H9 (cell line): ENCODE results near the gene TJP2. TPM values are rescaled to one million over a fixed set of nuclear protein-coding genes. Genes with fewer than 3 reads are reported as not detected.

ENCODE experiments used
- DNase-seq: peaks from one replicate; pipeline ENCODE4 v3.0.0-alpha.2; 2017
- H2AFZ ChIP-seq: one replicate; pipeline ENCODE4 v1.6.1; 2013; ENCODE audit warnings: mild to moderate bottlenecking, low read length, control low read depth, moderate library complexity
- H2AK5ac ChIP-seq: 2 replicates; pipeline ENCODE4 v1.6.1; 2013; ENCODE audit warnings: low read length, control low read depth, mixed read lengths; ENCODE audit not compliant: insufficient read length
- H2BK120ac ChIP-seq: one replicate; pipeline ENCODE4 v1.6.1; 2013; ENCODE audit warnings: low read depth, mild to moderate bottlenecking, low read length, control low read depth, inconsistent platforms; ENCODE audit not compliant: poor library complexity, severe bottlenecking
- H2BK12ac ChIP-seq: 2 replicates; pipeline ENCODE4 v1.6.1; 2013; ENCODE audit warnings: low read length, control low read depth, mixed read lengths, low read depth; ENCODE audit not compliant: insufficient read length
- H2BK15ac ChIP-seq: 2 replicates; pipeline ENCODE4 v1.6.1; 2013; ENCODE audit warnings: low read depth, low read length, control low read depth
- H2BK20ac ChIP-seq: one replicate; pipeline ENCODE4 v1.6.1; 2013; ENCODE audit warnings: low read depth, mild to moderate bottlenecking, low read length, control low read depth, inconsistent platforms; ENCODE audit not compliant: poor library complexity, severe bottlenecking
- H2BK5ac ChIP-seq: 2 replicates; pipeline ENCODE4 v1.6.1; 2013; ENCODE audit warnings: low read length, control low read depth, mixed read lengths; ENCODE audit not compliant: insufficient read length
- H3K14ac ChIP-seq: 2 replicates; pipeline ENCODE4 v1.6.1; 2013; ENCODE audit warnings: low read length, control low read depth; ENCODE audit not compliant: insufficient read depth
- H3K18ac ChIP-seq: 2 replicates; pipeline ENCODE4 v1.6.1; 2013; ENCODE audit warnings: low read depth, mild to moderate bottlenecking, mixed read lengths, low read length, control low read depth; ENCODE audit not compliant: insufficient read length
- H3K23ac ChIP-seq: 2 replicates; pipeline ENCODE4 v1.6.1; 2013; ENCODE audit warnings: low read length, control low read depth, mixed read lengths, low read depth; ENCODE audit not compliant: insufficient read length
- H3K23me2 ChIP-seq: 2 replicates; pipeline ENCODE4 v1.6.1; 2013; ENCODE audit warnings: low read depth, mild to moderate bottlenecking, mixed read lengths, low read length, control low read depth; ENCODE audit not compliant: insufficient read length, poor library complexity, severe bottlenecking
- H3K27ac ChIP-seq: 2 replicates; pipeline ENCODE4 v1.5.1; 2013; ENCODE audit warnings: low read length, control low read depth, mixed read lengths, low read depth; ENCODE audit not compliant: insufficient read length
- H3K27me3 ChIP-seq: 2 replicates; pipeline ENCODE4 v1.6.1; 2013; ENCODE audit warnings: low read length, control low read depth, inconsistent platforms; ENCODE audit not compliant: insufficient read depth
- H3K4ac ChIP-seq: 2 replicates; pipeline ENCODE4 v1.6.1; 2013; ENCODE audit warnings: low read depth, mild to moderate bottlenecking, control low read depth, inconsistent platforms, low read length, moderate library complexity
- H3K4me1 ChIP-seq: 2 replicates; pipeline ENCODE4 v1.6.1; 2013; ENCODE audit warnings: low read length, control low read depth, inconsistent platforms; ENCODE audit not compliant: insufficient read depth
- H3K4me2 ChIP-seq: 2 replicates; pipeline ENCODE4 v1.6.1; 2013; ENCODE audit warnings: low read length, control low read depth, mixed read lengths; ENCODE audit not compliant: insufficient read length, insufficient read depth
- H3K56ac ChIP-seq: 2 replicates; pipeline ENCODE4 v1.6.1; 2013; ENCODE audit warnings: low read depth, mild to moderate bottlenecking, mixed read lengths, low read length, control low read depth; ENCODE audit not compliant: insufficient read length
- H3K79me1 ChIP-seq: 2 replicates; pipeline ENCODE4 v1.6.1; 2013; ENCODE audit warnings: low read depth, mild to moderate bottlenecking, moderate library complexity, low read length, control low read depth, inconsistent platforms; ENCODE audit not compliant: insufficient read depth, poor library complexity, severe bottlenecking
- H3K79me2 ChIP-seq: 2 replicates; pipeline ENCODE4 v1.6.1; 2013; ENCODE audit warnings: low read length, control low read depth, inconsistent platforms; ENCODE audit not compliant: insufficient read depth
- H3K9ac ChIP-seq: 2 replicates; pipeline ENCODE4 v1.6.1; 2013; ENCODE audit warnings: low read length, control low read depth, mixed read lengths; ENCODE audit not compliant: insufficient read length; ENCODE audit errors: extremely low read depth
- H3K9me3 ChIP-seq: one replicate; pipeline ENCODE4 v1.6.1; 2013; ENCODE audit warnings: low read depth, low read length, inconsistent platforms; ENCODE audit not compliant: control insufficient read depth
- H3T11ph ChIP-seq: one replicate; pipeline ENCODE4 v1.6.1; 2013; ENCODE audit warnings: mild to moderate bottlenecking, low read length, control low read depth, inconsistent platforms
- H4K20me1 ChIP-seq: one replicate; pipeline ENCODE4 v1.6.1; 2013; ENCODE audit not compliant: control insufficient read depth, insufficient read length, insufficient read depth
- H4K5ac ChIP-seq: 2 replicates; pipeline ENCODE4 v1.6.1; 2013; ENCODE audit warnings: low read depth, mild to moderate bottlenecking, mixed read lengths, low read length, control low read depth; ENCODE audit not compliant: insufficient read length
- H4K8ac ChIP-seq: replicated peaks from 2 replicates; pipeline ENCODE4 v1.6.1; 2013; ENCODE audit warnings: low read length, control low read depth, mixed read lengths, low read depth; ENCODE audit not compliant: insufficient read length
- H4K91ac ChIP-seq: 2 replicates; pipeline ENCODE4 v1.6.1; 2013; ENCODE audit warnings: low read depth, mild to moderate bottlenecking, moderate library complexity, mixed read lengths, low read length, control low read depth; ENCODE audit not compliant: insufficient read length
- H3K27ac Mint-ChIP-seq, 3 experiments: 2 replicates in 2 of 3; 3 replicates in 1 of 3; pipeline ENCODE4 v1.8.0; 2020 to 2021; ENCODE audit warnings: mixed read lengths in 3 of 3, mild to moderate bottlenecking in 1 of 3, moderate library complexity in 1 of 3
- H3K27me3 Mint-ChIP-seq: 2 replicates; pipeline ENCODE4 v1.8.0; 2021; ENCODE audit warnings: low read depth, mild to moderate bottlenecking, moderate library complexity, mixed read lengths
- H3K36me3 Mint-ChIP-seq, 3 experiments: 2 replicates in 2 of 3; 3 replicates in 1 of 3; pipeline ENCODE4 v1.8.0; 2020 to 2021; ENCODE audit warnings: low read depth in 3 of 3, mixed read lengths in 3 of 3; ENCODE audit not compliant: insufficient read depth in 1 of 3
- H3K4me1 Mint-ChIP-seq, 2 experiments: 2 replicates each; pipeline ENCODE4 v1.8.0; 2020; ENCODE audit warnings: mixed read lengths in 2 of 2
- H3K4me3 Mint-ChIP-seq, 2 experiments: 2 replicates in 1 of 2; 3 replicates in 1 of 2; pipeline ENCODE4 v1.8.0; 2020 to 2021; ENCODE audit warnings: mild to moderate bottlenecking in 2 of 2, mixed read lengths in 2 of 2, moderate library complexity in 1 of 2
- H3K9me3 Mint-ChIP-seq, 2 experiments: 2 replicates in 1 of 2; 3 replicates in 1 of 2; pipeline ENCODE4 v1.8.0; 2020; ENCODE audit warnings: mild to moderate bottlenecking in 2 of 2, mixed read lengths in 2 of 2, moderate library complexity in 1 of 2
- CTCF ChIP-seq: fragments of 200-600 bp; sonication (generic); conservative IDR thresholded peaks from 3 replicates; pipeline ENCODE4 v1.8.0; 2021; ENCODE audit warnings: antibody characterized with exemption, mild to moderate bottlenecking
- WGBS: extraction: QIAGEN DNeasy Blood & Tissue Kit; methylation state at CpG from one replicate; pipeline ENCODE4 v1.1.7; 2013; ENCODE audit warnings: missing lambda C conversion rate, low lambda C conversion rate, mixed read lengths; ENCODE audit not compliant: insufficient read length; ENCODE audit errors: extremely low coverage; 5-methylcytosine and 5-hydroxymethylcytosine counted together
- long read RNA-seq: library from polyadenylated mRNA; unstranded; transcript quantifications from one replicate; pipeline ENCODE4 v2.0.0, GENCODE V29; 2020
- total RNA-seq: library from RNA; stranded (reverse); gene quantifications from 2 replicates; pipeline ENCODE4 v1.2.1, GENCODE V29; 2021

TJP2 gene
- total RNA-seq: 130 and 133 TPM in 2 replicates
- long read RNA-seq, partial matches to known transcripts: 26 of 27 reads
- long read RNA-seq, other reads (novel, unspliced or antisense): 1 of 27 reads

- H2BK20ac ChIP-seq: no peak within 1 kb of the TSS
- no peak within 1 kb of the TSS for H4K5ac ChIP-seq
- H2BK5ac ChIP-seq: no peak within 1 kb of the TSS
- no peak within 1 kb of the TSS for H2BK120ac ChIP-seq
- no peaks in the 10 kb centered on the region for H4K20me1 ChIP-seq
- H3K27ac ChIP-seq: no peak within 1 kb of the TSS
- Mint-ChIP-seq H3K27ac (peak within 1 kb of the TSS in 1 of 3 experiments; percentile 85; a peak in 1 of 7 replicates), H3K9me3 (no peaks in the 10 kb centered on the region; a peak in 1 of 5 replicates), H3K27me3 (peaks cover 15% of the 10 kb centered on the region), H3K4me1 (peaks cover 50 to 59% of the 10 kb centered on the region in 2 experiments), H3K36me3 (no peaks in the 10 kb centered on the region; a peak in 2 of 7 replicates), H3K4me3 (peak within 1 kb of the TSS; percentile 73 to 85)
- peak within 1 kb of the TSS; percentile 34 for H3K9ac ChIP-seq
- H3K79me2 ChIP-seq: peaks cover 8% of the 10 kb centered on the region; the same call in 1 of the 2 replicates
- TF ChIP-seq CTCF: no peak
- no peaks in the 10 kb centered on the region for H3K9me3 ChIP-seq
- no peak within 1 kb of the TSS for H2BK15ac ChIP-seq
- H2BK12ac ChIP-seq: no peak within 1 kb of the TSS
- peak; percentile 60 for DNase-seq
- peaks cover 16% of the 10 kb centered on the region for H3K4me1 ChIP-seq
- no peak within 1 kb of the TSS for H3K56ac ChIP-seq
- H3K14ac ChIP-seq: peak within 1 kb of the TSS; percentile 43; the same call in 1 of the 2 replicates
- no peak within 1 kb of the TSS for H3T11ph ChIP-seq
- no peak within 1 kb of the TSS for H2AFZ ChIP-seq
- peak within 1 kb of the TSS; percentile 65 for H3K4me2 ChIP-seq
- no CpG with 5 or more reads among the region's 93 CpGs for WGBS
- H3K4ac ChIP-seq: no peak within 1 kb of the TSS
- H3K27me3 ChIP-seq: no peaks in the 10 kb centered on the region
- H3K79me1 ChIP-seq: peaks cover 5% of the 10 kb centered on the region
- no peak within 1 kb of the TSS for H3K18ac ChIP-seq
- H3K23me2 ChIP-seq: peaks cover 13% of the 10 kb centered on the region
- H3K23ac ChIP-seq: no peak within 1 kb of the TSS
- H2AK5ac ChIP-seq: no peak within 1 kb of the TSS
- H4K8ac ChIP-seq: no peak within 1 kb of the TSS
- no peak within 1 kb of the TSS for H4K91ac ChIP-seq
These were observed at the start of gene TJP2 for GRCh38 chr9:69173891-69174615. Gene TJP2, plus strand, starts transcription at chr9:69174277. Its CDS starts 96 bp downstream, at chr9:69174373.
